ENCODE measurements around the gene CMSS1.

The CMSS1 gene

DNA sequence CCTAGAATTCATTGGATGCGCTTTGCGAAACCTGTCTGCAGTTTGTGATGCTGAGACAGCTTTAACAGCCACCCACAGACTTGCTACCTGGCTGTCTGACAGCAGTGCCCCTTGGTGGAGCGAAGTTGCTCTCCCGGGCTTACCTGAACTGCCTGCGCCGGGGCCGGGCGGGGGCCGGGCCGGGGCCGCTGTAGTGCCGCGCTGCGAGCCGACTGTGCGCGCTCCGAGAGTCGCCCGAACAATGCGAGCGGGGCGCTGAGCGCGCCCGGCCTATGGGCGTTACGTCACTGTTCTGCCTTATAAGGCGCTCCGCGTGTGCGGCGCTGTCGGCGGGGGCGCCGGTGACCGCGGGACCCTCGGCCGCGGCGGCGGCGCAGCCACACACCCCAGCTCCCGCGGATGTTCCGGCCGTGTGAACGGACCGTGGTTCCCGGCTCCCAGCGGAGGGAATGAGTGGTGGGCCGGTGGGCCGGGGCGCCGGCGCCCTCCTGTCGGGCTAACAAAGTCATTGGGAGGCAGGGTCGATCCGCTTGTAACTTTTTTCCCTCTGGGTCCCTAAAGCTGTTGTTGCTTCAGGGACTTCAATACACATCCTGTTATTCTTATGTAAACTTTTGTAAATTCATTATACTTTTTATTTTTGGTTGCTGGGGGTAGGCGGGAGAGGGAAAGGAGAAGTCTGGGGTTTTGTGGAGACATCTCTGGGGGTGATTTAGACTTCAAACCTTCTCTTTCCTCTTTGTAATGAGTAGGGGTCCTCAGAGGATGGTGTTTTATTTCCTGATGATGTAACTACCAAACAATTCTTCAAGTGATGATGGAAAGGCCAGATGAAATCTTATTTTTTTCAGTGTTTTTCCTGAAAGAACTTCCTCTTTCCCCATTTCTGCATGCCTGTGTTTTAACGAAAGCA lies 58.5 kb downstream of the CMSS1 start:
- DNase-seq: peak; percentile 82

DNA sequence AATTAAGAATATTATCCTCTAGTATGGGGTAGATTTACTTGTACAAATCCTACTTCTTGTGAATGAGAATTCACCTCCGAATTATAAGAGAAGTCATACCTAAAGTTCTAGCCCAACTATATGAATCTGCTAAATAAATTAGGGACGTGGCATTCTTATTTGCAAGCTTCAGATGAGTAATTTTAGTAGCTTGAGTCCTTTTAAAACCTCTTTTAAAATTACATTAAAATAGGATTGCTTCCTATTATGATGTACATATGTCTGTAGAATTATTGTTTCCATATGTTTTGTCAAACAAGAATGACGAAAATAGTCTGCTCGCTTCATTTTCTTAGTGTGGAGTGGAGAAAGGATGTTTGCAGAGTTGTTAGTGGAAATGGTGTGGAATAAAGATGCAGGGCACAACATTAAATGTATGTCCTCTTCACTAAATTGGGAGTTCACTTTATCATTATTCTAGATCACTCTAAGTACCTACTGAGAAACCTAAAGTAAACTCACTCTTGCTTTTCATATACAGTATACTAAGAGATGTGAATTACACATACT lies 59.4 kb downstream of the CMSS1 start:
- DNase-seq: no peak

DNA sequence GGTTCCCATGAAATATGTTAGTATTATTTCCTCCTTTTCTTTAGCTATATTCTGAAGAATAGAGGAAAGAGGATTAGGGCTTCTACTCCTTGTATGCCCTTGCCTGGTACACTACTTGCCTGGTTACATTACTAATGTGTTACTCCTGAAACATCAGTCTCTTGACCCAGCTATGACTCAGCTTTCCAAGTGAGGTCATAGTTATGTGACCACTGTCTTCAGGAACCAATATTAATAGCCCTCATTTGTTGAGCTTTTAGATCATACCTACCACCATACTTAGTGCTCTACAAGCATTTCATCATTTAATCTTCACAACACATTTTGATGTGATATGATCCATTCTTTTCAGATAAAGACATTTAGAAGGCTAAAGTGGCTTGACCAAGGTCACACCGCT lies 60.3 kb downstream of the CMSS1 start:
- DNase-seq: peak; percentile 80

DNA sequence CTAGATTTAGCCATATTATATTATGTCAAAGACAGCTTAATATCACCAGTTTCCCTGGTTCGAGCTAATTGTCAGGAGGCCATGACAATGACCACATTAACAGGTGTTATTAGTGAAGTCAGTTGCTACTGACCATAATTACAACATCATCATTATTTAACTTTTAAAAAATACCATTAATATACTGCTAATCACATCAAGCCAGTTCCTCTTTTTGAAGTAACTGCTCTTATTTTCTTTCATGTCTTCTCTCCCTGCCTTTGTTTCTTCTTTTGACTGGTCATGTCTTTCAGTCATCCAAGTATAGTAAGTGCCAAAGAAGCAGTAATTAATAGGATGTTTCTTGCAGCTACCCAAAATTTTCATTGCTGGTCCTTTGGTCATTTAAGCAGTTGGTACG lies 61.6 kb downstream of the CMSS1 start:
- DNase-seq: no peak

DNA sequence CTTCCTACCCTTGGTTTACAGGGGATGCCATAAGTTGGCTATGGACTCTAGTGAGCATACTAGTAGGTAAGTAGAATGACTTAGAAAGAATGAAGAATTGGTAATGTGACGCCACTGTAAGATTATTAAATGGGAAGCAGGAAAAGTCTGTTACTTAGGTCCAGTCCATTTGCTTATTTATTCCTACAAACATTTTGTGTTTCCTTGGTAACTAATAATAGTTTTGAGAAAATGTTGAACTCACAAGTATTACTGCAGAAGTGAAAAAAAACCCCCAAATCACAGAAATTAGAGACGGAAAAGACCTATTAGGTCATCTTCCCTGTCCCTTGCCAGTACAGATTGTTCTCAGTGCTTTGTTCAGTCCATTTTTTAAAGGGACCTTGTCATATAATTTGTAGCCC lies 63.5 kb downstream of the CMSS1 start:
- DNase-seq: peak; percentile 19

DNA sequence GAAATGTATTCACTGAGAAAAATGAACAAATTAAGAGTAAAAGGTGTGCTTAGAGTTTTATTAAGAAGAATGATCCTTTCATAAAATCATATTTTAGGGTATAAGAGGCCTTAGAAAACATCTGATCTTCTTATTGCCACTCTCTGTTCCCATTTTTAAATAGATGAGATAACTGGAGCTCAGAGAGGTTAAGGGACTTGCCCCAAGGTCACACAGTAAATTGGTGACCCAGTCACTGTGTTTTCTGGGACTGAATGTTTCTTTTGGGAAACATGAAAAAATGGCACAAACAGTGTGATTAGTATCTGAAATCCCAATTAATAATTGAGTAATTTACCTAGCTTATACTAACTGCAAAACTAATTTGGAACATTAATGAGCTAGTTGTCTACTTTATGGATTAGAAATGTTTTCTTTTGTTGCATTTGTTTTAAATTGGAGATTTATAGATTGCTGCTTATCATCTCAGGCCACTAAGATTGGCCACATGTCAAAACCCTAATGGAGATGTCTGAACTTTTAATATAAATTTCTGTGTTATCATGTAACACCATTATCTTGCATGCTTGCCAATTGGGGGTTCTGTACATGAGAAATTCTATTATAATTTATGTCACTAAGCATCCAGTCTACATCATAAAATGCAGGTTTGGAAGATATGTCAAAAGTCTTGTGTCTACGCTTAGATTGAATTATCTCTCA lies 64.9 kb downstream of the CMSS1 start:
- no peak for DNase-seq

DNA sequence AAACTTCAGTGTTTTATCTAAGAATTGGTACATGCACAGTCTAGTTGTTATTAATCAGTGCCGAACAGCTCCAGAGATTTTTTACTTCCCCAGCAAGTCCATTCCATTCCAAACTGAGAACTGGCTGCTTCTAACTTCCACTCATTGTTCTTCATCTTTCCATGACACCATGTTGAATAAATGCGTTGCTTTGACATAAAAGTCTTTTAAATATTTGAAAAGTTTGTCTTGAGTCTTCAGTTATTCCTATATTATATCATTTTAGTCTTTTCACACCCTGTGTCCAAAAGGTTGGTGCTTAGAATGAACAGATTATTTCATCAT lies 65.4 kb downstream of the CMSS1 start:
- no peak for DNase-seq

DNA sequence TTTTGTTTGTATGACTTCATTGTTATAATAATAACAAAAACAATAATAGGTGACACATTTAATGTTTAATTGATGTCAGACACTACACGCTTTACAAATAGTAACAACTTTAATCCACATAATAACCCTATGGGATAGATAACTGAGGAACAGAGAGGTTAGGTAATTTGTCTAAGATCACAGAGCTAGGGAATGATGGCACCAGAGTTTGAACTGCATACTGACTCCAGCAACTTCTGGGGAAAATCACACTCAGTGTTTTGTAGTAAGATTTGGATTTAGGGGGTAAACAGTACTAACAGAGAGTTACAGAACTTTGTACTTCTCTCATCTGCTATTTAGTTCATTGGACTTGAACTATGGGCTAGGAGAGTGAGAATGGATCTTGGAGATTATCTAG lies 66.0 kb downstream of the CMSS1 start:
- no peak for DNase-seq

DNA sequence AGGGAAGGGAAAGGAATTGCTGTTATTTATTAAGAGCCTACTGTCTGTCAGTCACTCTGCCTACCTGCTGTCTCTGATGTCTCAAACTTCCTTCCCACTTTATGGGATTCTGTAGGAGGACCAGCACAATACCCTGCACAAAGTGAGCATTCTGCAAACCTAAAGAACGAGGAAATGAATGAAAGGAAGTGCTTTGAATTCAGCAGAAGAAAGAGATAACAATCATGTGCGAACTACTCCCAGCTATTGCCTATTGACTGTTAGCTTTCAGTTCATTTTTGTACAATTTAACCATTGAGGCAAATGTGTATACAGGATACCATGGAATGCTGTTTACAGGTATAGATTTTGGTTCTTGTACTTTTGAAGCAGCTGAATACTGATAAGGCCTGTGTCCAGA lies 66.8 kb downstream of the CMSS1 start:
- DNase-seq: no peak

DNA sequence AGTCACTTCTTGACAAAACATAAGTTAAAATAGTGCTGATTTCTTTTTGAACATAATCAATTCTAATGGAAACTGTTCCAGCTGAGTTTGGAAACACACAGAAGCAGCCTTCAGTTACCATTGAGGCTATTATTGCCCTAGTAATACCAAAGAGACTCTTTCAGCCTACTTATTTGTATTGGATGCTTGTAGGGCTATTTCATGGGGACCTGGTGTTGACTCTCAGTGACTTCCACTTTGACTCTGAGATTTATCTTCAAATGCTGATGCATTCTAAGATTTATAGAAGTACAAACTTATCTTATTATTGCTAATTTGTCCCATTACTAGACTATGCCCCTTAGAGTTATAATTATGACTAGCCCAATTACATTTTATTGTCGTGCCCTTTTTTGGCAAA lies 67.4 kb downstream of the CMSS1 start:
- DNase-seq: no peak

DNA sequence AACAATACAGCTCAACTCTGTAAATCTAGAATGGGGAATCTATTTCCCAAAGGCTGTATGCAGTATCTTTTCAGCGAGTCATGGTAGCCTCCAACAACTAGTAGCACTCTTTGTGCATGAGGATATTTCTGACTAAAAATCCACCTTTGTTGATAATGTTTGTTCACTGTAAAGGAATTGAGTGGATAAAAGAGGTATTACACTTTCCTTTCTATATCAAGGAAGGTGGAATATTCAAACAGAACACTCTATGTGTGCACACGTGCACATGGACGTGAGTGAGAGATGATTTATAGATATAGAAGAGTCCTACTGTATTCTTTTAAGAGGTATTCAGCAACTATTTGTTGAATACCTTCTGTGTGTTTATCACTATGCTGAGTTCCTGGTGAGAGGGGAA lies 68.2 kb downstream of the CMSS1 start:
- DNase-seq: no peak

DNA sequence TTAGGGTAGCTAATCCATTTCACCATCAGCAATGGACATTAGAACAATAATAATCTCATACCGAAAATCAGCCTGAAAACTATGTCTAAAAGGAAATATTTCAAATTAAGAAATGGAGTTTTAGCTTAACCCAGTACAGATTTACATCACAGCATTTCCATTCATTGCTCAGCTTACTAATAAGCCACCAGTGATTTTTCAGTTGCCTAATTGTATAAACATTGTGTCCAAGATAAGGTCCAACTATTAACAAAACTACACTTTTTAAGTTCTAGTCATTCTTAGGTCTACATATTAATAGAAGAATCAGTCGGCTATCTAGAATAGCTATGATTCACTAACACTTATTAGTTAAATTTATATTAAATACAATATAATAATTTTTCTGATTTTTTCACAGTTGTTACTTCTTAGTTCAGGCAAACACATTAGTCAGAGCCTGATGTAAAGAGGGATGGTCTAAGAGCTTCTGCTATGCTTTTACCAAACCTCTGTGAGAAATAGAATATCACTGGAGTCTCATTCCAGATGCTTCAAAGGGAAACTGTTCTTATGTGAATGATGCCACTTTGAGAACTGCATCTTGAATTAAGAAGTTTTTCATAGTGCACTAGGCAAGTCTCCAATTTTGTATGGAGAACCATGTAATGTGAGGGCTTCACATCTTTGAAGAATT lies 74.1 kb downstream of the CMSS1 start:
- DNase-seq: no peak

DNA sequence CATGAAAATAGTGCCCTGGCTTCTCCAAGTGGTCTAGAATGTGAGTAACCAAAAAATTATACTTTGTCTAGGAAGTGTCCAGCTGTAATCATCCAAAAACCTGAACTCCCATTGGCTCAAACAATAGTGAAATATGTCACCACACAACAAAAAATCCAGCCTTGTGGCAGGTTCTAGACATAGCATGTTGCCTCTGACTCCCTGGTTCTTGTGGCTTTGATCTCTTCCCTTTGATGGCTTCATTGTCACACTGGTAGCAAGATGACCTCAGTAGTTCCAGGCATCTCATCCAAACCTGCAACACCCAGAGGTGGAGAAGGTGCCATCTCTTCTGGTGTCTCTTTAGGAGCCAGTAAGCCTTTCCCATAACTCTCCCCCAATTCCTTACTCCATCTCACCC lies 74.7 kb downstream of the CMSS1 start:
- DNase-seq: no peak

DNA sequence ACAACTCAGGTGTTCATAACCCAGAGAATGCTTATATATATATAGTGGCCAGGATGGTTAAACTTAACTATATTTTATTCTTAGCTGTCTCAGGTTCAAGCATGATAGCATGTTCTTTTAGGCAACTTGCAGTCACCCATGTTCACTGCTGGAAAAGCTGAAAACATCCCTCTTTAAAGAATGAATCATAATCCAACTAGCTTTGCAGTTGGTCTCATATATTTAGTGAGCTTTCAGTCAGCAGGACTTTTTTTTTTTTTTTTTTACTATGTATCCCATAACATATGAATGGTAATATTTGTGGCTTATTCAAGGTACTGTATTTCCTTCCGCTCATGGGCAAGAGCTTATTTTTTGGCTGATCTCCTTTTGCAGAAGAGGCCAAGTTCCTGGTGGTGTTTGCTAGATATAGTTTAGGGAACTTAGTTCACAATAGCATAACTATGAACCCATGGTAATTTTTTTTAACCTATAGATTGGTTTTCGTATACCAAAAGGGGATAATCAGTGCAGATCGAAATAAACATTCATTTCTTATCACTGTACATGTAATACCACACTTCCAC lies 77.6 kb downstream of the CMSS1 start:
- no peak for DNase-seq

DNA sequence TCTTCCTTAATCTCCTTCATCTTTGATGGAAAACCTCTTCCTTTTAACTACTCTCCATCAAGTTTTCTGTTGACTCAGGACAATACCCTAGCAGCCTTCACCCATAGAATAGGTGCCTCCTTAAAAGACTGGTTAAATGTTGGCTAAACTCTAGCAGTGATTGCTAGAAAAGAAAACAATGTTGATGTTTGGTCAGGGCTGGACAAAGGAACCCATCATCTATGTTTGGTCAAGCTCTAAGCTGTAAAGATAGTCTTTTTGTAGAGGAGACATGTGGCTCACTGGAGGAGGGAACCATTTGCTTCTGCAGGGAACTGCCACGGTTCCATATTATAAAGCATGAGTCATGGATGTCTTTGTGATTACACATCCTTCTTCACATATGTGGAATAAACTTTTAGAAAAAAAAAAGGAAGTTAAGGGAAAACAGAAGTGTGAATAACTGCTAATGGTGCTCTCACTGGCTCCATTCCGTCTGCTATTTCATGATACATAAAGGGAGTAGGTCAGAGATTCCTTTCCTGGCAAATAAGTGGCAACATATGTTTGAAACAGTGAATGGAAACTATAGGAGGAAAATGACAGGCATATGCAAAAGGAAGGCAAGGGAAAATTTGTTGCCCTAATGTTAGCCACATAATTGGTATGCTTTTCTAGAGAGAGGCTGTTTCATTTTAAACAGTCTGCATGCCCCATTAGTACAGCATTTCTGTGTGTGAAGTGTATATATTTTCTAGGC lies 78.2 kb downstream of the CMSS1 start:
- peak; percentile 93 for DNase-seq

DNA sequence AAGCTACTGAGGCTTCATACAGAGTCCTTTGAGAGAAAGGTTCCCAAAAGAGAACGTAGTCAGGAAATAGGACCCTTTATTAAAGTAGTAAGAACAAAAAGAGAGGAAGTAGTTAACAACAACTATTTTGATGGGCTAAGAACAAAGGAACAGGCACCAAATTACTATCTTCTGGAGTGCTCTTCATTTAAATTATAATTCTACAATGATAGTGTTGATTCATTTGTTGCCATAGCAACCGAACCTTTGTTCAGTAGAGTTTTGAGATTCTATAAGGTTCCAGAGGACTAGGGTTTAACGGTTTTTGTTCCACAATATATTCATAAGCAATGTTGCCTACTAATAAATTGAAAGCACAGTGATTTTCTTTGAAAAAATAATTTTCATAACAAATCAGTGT lies 78.8 kb downstream of the CMSS1 start:
- no peak for DNase-seq

DNA sequence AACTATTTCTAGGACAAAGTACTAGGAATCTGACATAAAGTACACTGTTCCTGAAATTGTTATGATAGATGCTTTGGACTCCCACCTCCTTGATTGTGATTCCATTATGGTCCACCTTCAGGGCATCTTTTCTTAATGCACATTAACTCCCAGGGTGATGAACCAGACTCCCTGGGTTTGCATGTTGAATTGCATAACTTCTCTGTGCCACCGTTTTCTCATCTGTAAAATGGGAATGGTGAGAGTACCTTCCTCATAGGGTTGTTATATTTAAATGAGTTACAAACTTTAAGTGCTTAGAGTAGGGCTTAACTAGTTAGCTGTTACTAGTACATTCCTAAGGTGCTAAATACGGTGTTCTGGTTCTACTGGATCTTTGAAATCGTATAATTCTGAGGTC lies 81.9 kb downstream of the CMSS1 start:
- no peak for DNase-seq

DNA sequence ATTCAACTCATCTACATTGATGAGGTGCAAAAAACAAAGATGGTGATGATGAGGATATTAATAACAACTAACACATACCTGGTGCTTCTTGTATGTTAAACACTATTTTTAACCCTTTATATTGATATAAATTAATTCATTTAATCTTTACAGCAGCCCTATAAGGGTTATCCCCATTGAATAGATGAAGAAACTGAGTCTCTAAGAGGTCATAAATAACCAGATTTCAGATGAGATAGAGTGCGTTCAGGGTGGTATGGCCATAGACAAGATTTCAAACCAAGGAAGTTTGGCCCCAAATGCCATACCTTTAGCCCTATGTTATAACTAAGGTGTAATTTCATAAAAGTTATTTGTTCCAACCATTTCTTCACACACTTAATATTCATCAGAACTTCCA lies 82.6 kb downstream of the CMSS1 start:
- no peak for DNase-seq

DNA sequence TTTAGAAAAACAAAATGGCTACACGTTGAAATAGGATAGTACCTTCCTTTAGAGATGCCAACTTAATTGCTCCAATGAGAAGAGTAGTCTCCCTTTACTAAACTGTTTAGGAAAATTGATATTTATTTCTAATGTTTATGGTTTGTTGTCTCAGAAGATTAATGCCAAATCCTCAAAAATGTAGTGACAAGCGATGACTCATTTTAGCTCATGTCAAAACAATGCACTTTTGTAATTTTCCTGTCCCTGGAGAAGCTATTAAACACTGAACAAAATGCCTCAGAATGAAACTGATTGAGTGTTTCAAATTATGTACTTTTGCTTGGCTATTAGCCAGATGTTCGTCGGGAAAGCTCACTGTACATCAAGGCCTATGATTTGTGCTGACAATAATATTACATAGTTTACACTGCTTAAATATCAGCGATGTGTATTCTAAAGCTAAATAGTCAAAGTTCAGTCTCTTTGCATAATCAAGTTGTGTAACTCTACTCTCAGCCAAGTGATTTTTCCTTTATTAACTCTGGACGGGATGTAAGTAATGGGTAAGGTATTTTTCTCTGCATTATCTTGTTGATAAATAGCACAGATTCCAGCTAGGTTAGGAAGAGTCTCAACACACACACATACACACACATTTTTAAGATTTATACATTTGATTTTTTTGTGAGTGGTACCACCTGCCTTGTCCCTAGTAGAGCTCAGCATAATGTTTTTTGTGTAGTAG lies 83.7 kb downstream of the CMSS1 start:
- peak; percentile 97 for DNase-seq

DNA sequence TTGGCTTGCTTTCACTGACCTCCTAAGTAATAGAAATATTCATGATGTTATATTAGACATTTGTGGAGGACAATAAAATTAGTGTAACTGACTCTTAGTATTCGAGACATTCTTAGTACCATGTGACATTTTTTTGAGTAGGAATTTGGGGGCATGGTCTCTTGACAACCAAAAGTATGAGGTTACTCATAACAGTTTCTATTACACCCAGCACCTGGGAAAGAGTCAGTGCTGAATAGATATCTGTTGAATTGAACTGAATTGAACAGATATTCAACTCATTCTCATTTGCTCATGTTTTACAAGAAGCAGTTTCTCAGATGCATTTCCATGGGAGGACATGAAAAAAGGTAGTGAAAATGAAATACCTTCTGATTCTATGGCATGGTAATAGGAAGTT lies 84.4 kb downstream of the CMSS1 start:
- peak; percentile 17 for DNase-seq

DNA sequence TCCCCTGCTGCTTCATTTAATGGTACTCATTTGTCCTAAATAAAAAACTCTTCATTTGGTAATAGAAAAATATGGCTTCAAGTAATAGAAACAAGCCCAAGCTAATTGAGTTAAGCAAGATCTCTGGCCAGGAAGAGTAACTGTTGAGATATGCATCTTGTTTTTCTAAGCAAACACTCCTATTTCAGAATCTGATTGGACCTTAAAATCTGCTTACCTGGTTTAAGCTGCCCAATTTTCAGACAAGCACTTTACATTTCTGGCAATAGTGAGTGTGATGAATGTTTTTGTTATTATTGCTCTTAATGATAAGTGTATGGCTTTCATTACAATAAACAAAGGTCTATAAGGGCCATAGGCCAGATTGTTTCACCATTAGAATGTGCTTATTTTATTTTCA lies 86.2 kb downstream of the CMSS1 start:
- DNase-seq: no peak

DNA sequence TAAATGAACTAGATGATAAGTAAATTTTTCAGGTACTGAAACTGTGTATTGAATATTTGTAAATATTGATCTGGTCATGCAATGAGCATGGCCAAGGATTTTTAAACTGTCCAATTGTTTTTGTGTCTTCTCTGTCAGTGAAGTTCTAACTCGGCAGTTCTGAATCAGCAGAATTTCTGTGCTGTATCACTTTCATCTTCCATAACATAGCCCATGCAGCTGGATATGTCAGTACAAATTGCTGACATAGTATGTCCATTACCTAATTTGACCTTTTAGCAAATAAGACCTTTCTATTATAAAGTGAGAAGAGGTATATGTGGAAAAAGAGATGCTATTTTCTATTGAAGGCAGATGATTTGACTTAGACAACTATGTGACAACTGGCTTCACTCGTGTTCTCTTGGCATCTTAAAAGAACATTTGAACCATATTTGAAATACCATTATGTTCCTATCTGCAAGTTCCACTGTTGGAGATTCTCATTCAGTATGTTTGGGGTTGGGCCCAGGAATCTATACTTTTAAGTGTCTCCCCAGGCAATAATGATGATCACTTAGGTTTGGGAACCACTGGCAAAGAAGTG lies 90.4 kb downstream of the CMSS1 start:
- DNase-seq: no peak
